Hindlimb muscle (tissue), 1 donor: Measurements from ENCODE around the gene TAOK3. TPM values are rescaled to one million over a fixed set of nuclear protein-coding genes. Genes with fewer than 3 reads are reported as not detected.

Experiments used
- DNase-seq: peaks from one replicate; pipeline ENCODE4 v3.0.0-alpha.2; 2013
- polyA plus RNA-seq: library from polyadenylated mRNA; unstranded; fragments of 120-200 nt; gene quantifications from one replicate; pipeline ENCODE4 v1.2.1, GENCODE V29; 2013; ENCODE audit not compliant: insufficient read length

The TAOK3 gene
- polyA plus RNA-seq, 1 donor = 19.1 TPM

DNA sequence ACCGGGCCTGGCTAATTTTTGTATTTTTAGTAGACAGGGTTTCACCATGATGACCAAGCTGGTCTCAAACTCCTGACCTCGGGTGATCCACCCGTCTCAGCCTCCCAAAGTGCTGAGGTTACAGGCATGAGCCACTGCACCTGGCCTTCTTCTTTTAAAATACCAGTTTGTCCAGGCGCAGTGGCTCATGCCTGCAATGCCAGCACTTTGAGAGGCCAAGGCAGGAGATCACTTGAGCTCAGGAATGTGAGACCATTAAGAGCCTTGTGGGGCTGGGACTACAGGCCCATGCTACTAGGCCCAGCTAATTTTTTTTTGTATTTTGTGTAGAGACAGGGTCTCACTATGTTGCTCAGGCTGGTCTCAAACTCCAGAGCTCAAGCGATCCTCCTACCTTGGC lies 244.8 kb downstream of the TAOK3 start:
- no peak for DNase-seq

DNA sequence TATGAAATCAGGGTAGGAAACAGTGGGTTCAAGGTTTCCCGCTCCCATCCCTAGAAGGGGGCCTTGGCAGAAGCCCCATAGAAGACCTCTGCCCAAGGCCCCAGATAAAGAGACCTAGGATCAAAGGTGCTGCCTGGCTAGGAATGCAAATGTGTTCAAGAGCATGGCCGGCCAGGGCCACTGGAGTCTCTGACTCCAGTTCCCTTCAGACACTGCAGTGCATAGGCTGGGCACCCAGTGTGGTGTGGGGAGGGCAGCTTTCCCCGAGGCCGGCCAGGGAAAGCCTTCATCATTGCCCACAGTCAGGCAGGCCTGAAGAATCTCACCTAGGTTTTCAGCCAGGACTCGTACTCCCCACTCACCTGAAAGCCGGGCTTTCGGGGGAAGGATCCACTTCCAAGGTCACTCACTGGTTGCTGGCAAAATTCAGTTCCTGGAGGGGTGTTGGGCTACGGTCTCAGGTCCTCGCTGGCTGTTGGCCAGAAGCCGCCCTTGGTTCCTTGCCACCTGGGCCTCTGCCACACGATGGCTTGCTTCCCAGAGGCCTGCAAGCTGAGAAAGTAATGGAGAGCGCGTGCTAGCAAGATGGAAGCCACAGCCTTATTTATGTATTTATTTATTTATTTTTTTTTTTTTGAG lies 246.5 kb downstream of the TAOK3 start:
- DNase-seq = no peak

DNA sequence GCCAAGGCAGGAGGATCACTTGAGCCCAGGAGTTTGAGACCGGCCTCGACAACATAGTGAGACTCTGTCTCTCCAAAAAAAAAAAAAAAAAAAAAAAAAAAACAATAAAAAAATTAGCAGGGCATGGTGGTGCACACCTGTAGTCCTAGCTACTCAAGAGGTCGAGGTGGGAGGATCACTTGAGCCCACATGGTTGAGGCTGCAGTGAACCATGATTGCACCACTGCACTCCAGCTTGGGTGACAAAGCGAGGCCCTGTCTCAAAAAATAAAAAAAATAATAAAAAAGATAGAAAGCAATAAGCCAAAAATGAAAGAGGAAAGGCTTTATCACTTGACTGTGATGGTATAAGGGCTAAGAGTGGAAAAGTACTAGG lies 247.0 kb downstream of the TAOK3 start:
- no peak for DNase-seq

DNA sequence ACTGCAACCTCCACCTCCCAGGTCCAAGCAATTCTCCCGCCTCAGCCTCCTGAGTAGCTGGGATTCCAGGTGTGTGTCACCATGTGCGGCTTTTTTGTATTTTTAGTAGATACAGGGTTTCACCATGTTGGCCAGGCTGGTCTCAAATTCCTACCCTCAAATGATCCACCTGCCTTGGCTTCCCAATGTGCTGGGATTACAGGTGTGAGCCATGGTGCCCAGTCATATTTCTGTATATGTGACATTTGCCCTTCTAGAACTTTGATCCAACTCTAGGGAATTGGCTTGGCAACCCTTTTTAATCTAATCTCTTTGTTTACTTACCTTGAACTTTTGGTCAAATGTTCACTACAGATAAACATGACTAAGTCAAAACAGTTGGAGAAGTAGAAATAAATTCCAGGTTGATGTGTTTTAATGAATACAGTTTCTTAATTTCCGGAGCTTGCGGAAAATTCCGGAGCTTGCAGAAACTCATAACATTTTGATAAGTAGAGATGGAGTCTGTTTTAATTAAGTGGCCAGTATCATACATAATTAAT lies 248.3 kb downstream of the TAOK3 start:
- no peak for DNase-seq

DNA sequence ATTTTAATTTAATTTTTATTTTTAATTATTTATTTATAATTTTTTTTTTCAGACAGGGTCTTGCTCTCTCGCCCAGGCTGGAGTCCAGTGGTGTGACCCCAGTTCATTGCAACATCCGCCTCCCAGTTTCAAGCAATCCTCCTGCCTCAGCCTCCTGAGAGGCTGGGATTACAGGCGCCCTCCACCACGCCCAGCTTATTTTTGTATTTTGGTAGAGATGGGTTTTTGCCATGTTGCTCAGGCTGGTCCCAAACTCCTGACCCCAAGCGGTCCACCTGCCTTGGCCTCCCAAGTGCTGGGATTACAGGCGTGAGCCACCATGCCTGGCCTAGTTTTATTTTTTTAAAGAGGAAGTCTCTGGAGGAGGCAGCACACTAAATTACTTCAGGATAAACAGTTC lies 250.4 kb downstream of the TAOK3 start:
- DNase-seq = no peak

DNA sequence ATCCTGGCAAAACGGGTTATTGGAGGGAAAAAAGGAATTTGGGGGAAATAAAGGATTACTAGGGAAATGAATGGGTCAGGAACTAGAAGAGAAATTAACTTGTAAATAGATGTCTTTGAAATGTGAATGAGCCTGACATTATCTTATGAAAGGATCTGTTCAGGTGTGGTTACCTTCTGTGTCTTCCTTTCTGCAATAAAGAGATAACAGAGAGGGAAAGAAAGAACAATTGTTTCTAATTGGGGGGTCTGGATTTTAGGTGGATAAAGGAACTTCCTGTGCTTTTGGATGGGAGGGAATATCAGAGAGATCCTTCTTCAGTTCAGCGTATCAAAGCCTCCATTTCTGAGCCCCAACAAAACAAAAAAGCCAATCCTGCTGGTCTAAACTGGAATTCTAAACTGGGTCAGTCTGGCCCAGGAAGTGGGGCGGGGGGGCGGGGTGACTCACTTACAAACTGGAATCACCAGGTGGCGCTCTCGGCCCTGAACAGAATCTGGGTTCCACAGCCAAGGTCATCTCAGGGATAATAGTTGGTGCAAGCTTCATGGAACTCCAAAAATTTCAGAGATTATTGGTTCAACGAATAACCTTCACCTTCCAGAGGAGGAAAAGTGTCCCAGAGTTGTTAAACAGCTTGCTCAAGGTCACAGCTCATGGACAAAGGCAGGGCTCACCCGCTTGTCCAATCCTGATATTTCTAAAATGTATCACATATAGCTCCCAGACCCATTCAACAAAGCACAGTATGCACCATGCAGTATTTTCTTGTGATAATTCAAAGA lies 251.9 kb downstream of the TAOK3 start:
- peak; percentile 27 for DNase-seq

- no peak for DNase-seq
Measured at GRCh38 chr12:118119449-118119879, 253.2 kb downstream of the TAOK3 start.

DNA sequence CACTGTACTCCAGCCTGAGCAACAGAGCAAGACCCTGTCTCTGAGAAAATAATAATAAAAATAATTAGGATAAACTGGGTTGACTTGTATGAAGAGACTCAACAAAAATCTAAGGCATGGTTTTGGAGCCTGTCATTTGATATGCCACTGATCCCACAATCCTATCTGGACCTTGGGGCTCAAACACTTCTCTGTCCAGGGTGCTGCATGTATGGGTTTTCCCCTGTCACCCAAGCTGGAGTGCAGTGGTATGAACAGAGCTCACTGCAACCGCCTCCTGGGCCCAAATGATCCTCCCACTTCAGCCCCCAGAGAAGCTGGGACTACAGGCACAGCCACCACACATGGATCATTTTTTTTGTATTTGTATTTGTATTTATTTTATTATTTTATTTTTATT lies 263.6 kb downstream of the TAOK3 start:
- no peak for DNase-seq

DNA sequence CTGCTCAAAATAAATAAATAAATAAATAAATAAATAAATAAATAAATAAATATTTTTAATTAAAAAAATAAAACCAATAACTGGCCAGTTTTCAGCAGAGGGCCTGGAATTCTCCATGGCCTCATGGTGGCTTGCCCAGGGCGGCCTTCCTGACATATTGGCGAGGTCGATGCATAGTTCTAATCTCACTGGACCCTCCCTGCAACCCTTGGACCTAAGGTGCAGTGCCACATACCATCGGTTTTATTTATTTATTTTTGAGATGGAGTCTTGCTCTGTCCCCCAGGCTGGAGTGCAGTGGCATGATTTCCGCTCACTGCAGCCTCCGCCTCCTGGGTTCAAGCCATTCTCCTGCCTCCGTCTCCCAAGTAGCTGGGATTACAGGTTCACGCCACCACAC lies 265.0 kb downstream of the TAOK3 start:
- no peak for DNase-seq

- DNase-seq = no peak
Measured at GRCh38 chr12:118107011-118107410, 265.7 kb downstream of the TAOK3 start.

- peak; percentile 50 for DNase-seq
Measured at GRCh38 chr12:118103601-118104382, 268.9 kb downstream of the TAOK3 start, which contains the start of gene VSIG10. TSS of gene VSIG10 (minus strand) at chr12:118104011. CDS start at chr12:118103671, 340 bp downstream.

- peak; percentile 16 for DNase-seq
Measured at GRCh38 chr12:118103201-118103600, 269.5 kb downstream of the TAOK3 start.

DNA sequence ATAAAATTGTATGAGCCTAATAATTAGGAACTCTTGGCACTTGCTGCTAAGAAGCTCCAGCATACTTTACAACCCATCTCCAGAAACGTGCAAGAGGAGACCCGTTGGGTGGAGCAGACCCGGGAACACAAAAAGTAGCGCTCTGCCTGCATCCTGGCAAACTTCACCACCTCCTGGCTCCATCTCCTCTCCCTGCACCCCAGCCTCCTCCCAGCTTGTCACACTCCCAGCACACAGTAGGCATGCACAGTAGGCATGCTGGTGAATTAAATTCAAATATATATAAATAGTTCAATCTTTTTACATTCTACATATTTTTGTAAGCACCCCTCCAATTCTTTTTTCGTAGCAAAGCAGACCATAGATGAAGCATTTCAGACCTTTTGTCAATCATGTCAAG lies 270.1 kb downstream of the TAOK3 start:
- no peak for DNase-seq

DNA sequence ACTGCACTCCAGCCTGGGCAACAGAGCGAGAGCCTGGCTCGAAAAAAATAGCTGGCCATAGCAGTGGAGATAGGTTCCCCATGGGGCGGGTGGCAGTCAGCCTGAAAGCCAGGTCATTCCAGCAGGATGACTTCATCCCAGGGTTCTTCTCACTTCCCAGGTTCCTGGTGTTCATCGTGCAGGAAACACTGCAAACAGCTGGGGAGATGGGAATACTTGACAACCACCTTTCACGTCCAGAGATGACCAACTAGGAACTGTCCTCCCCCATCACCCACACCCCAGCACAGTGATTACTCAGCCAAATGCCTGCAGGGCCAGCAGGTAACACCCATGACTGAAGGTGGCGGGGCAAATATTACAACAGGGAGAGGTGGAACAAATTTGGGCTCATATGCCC lies 270.6 kb downstream of the TAOK3 start:
- no peak for DNase-seq

- DNase-seq = no peak
Measured at GRCh38 chr12:118101051-118101450, 271.7 kb downstream of the TAOK3 start.

Other genes with a start within 250 kb of the TAOK3 start
- gene PEBP1, start 236.8 kb downstream of the TAOK3 start, polyA plus RNA-seq = 141 TPM
- 30.8 TPM for gene SUDS3, start 3.6 kb upstream of the TAOK3 start, polyA plus RNA-seq